Adipocyte (in vitro differentiated cells): ENCODE measurements around the gene MYO1C.
"Not testable (repeated sequence)": the region's sequence is repeated elsewhere in the genome, so short reads cannot be mapped to it uniquely, and the experiment has no call there.

Experiments used
- DNase-seq: peaks from one replicate; pipeline ENCODE4 v3.0.0-alpha.2; 2015; ENCODE audit warnings: low read depth
- H3K27me3 ChIP-seq: replicated peaks from 2 replicates; pipeline ENCODE4 v1.7.0; 2013; ENCODE audit warnings: mild to moderate bottlenecking, low read length, moderate library complexity; ENCODE audit not compliant: control insufficient read depth, insufficient read depth
- H3K36me3 ChIP-seq: 2 replicates; pipeline ENCODE4 v1.7.0; 2013; ENCODE audit warnings: low read length, mild to moderate bottlenecking, moderate library complexity; ENCODE audit not compliant: control insufficient read depth, insufficient read depth, severe bottlenecking
- H3K4me1 ChIP-seq: 2 replicates; pipeline ENCODE4 v1.7.0; 2013; ENCODE audit warnings: mild to moderate bottlenecking, low read length, moderate library complexity; ENCODE audit not compliant: control insufficient read depth, insufficient read depth
- H3K4me3 ChIP-seq: 2 replicates; pipeline ENCODE4 v1.7.0; 2013; ENCODE audit warnings: mild to moderate bottlenecking, low read length, moderate library complexity
- H3K9ac ChIP-seq: 2 replicates; pipeline ENCODE4 v1.7.0; 2013; ENCODE audit warnings: mild to moderate bottlenecking, low read length, moderate library complexity
- H3K9me3 ChIP-seq: 2 replicates; pipeline ENCODE4 v1.7.0; 2013; ENCODE audit warnings: mild to moderate bottlenecking, low read length, moderate library complexity; ENCODE audit not compliant: control insufficient read depth

The MYO1C gene

GRCh38 chr17:1418476-1418875, 74.0 kb downstream of the MYO1C start:
- DNase-seq, H3K9me3 ChIP-seq, H3K4me3 ChIP-seq, H3K27me3 ChIP-seq, H3K9ac ChIP-seq: not testable (repeated sequence)
- Histone ChIP-seq H3K4me1 (peaks cover 23% of the 10 kb centered on the region), H3K36me3 (peaks cover 37% of the 10 kb centered on the region)

- Histone ChIP-seq H3K9ac (no peak overlapping the region), H3K4me3 (no peak overlapping the region), H3K9me3 (no peaks in the 10 kb centered on the region), H3K4me1 (peaks cover 17% of the 10 kb centered on the region), H3K36me3 (peaks cover 19% of the 10 kb centered on the region), H3K27me3 (no peaks in the 10 kb centered on the region)
- DNase-seq: no peak
Observed at GRCh38 chr17:1416414-1416813, 76.1 kb downstream of the MYO1C start.

GRCh38 chr17:1414634-1415033, 77.9 kb downstream of the MYO1C start:
- no peak overlapping the region for H3K4me3 ChIP-seq

More at GRCh38 chr17:1414634-1415033, 77.9 kb downstream of the MYO1C start:
- no peak for DNase-seq
- Histone ChIP-seq H3K36me3 (peaks cover 5% of the 10 kb centered on the region), H3K4me1 (peaks cover 16% of the 10 kb centered on the region), H3K9me3 (no peaks in the 10 kb centered on the region), H3K27me3 (no peaks in the 10 kb centered on the region), H3K9ac (no peak overlapping the region)
